SH-SY5Y (cell line): ENCODE results near the gene PRAC2.

Experiments used
- GATA2 ChIP-seq: IDR thresholded peaks from 2 replicates; pipeline ENCODE4 v1.6.1; 2011; ENCODE audit warnings: mild to moderate bottlenecking, low read depth, low read length
- GATA3 ChIP-seq: IDR thresholded peaks from 2 replicates; pipeline ENCODE4 v1.6.1; 2011; ENCODE audit warnings: low read depth, mild to moderate bottlenecking, low read length, moderate library complexity

The PRAC2 gene

DNA sequence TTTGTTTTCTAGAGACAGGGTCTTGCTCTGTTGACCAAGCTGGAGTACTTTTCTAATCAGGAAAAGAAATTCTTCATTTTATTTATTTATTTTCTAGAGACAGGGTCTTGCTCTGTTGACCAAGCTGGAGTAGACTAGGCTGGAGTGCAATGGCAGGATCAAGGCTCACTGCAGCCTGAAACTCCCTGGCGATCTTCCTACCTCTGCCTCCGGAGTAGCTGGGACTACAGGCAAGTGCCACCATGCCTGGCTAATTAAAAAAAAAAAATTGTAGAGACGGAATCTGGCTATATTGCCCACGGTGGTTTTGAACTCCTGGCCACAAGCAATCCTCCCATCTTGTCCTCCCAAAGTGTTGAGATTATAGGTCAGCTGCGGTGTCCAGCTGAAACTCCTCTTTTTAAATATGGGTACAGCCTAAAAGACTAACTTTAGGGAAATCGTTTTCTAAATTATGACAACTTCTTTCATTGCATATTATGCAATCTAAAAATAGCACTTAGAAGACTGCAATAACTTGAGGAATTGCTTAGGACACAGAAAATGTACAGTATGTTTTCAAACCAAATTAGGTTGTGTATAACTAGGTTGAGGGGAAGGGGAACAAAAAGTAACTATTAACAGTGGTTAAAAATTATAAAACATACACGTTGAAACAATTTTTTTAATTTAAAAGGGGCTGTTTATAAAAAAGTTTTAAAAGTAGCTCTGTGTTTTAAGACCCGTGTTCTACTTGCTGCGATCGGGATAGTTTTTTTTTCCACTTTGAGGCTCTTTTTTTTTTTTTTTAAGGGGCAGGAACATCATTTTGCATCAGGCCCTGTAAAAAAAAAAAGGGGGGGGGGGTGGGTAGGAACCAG, 5.4 kb upstream of the PRAC2 start:
- TF ChIP-seq GATA3 (no peak), GATA2 (no peak)

DNA sequence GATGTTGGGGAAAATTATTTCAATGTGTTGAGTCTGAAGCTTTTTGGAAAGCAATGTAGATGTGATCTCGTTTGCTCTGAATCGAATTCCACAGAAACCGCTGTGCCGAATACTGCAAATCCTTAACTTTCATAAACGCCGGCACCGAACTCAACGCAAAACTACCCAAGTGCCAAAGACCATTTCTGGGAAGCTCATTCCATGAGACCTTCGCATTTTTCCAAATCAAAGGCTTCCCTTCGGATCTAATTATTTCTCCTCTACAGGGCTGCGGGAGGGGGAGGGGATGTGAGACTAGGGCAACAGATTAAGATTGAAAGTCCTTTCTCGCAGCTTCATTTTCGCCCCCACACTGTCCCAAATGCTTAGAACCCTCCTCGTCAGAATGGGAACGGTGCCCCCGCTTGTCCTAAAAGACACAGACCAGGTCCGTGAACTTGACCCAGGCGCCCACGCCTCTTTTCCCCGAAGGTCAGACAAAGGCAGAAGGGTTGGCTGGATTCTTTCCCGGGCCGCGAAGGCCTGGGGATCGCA, 4.7 kb upstream of the PRAC2 start:
- no peak for TF ChIP-seq GATA3
- no peak for TF ChIP-seq GATA2

DNA sequence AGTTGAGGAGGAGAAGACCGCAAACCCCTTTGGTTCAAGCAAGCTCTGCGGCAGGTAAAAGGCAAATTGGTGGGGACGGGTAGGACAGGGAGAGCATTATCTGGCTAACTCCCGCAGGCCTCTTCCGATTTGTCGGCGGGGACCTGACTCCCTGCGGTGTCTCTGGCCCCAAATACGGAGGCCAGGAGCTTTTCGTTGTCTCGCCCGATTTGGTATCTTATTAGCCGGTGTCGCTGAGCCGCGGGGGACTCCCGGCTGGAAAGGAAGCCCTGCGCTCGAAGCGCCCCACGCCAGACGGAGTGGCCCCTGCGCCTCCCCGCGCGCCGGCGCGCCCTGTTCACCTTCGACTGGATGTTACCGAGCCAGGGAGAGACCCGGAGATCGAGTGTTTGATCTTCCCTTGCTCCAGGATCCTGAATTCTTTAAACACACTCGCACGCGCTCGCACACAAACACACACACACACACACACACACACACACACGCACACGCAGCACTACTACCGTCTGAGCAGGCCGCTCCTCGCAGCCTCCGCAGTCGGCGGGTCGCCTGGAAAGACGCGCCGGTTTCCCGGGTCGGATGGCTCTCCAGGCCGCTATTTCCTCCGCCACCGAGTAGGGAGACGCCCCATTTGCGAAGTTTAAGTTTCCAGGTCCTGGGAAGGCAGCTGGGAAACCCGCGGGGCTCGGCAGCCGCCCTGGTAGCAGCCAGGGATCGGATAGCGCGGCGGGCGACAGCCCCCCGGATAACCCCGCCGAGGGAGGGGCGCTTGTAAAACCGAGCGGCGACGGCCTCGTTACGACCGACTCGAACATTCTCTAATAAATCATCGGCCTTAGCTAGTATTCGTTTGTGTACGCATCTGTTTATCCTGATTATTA, 4.0 kb upstream of the PRAC2 start:
- TF ChIP-seq GATA2 = no peak
- no peak for TF ChIP-seq GATA3

DNA sequence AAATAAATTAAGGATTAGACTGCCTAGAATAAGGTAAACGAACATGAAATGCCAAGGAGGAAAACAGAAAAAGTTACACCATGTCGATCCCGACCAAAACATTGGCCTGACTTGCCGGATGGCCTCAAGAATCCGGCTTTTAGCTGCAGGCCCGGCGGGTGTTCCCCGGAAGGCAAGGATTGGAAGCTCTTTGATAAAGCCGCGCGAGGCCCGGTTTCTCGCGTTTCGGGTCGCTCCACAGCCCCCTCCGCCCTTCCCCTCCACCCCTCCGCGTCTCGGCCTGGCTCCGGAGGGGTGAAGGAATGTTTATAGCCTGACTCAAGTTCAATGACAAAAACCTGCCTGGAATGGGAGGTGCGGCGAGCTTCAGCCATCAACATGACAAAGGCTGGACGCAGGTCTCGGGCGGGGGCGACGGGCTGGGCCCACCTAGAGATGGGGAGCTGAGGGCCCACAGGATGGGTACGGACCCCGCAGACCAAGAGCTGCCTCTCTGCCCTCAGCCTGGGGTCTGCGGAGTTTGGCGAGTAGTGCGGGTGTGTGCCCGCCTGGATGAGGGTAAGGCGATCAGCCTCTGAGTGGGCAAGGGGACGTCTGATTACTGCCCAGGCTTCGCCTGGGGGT, 3.2 kb upstream of the PRAC2 start:
- TF ChIP-seq GATA2 (no peak), GATA3 (no peak)

DNA sequence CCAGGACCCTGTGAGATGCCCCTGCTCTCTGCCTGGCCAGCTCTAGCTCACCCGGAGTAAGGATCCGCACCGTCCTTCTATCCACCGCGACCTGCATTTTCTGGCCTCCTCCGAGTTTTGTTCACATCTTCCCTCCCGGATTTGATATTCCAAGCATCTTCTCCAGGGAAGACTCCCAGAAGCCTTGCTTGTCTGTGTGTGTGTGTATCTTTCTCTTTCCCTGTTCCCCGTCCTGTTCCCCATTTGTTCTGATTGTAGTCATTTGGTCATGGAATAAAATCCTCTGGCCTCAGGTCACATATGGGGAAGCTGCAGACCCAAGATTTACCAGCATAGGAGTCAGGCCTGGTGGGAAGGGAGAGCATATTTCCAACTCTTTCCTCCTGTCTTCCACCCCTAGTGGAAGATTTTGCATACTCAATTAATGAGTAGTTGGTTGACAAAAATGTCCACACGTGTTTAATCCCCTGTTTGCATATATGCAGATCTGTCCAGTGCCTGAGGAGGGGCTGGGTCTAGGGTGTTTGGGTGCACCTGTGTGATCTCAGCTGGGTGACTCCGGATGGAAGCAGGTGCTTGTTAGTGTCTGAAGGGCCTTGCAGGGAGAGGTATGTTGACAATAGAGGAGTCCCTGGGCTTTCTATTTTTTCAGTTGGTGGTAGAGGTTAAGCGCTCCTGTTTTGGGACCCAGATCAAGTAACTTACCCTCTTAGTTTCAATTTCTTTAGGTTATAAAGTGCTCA, 2.5 kb upstream of the PRAC2 start:
- no peak for TF ChIP-seq GATA2
- TF ChIP-seq GATA3 = no peak

DNA sequence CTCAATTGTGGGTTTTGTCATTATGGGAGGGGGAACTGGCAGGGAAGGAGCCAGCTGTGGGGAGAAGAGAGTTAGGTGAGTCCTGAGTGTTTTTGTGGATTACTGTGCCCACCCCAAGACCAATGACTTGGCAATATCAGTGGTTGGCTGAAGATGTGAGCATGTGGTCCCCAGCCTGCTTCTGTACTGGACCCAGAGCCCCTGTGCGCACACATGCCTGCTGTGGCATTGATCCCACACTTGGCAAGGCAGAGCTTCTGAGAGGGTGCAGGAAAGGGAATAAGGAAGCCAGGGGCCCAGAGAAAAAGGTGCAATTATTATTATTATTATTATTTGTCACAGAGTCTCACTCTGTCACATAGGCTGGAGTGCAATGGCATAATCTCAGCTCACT, 2.0 kb upstream of the PRAC2 start:
- TF ChIP-seq GATA3 (no peak), GATA2 (no peak)

DNA sequence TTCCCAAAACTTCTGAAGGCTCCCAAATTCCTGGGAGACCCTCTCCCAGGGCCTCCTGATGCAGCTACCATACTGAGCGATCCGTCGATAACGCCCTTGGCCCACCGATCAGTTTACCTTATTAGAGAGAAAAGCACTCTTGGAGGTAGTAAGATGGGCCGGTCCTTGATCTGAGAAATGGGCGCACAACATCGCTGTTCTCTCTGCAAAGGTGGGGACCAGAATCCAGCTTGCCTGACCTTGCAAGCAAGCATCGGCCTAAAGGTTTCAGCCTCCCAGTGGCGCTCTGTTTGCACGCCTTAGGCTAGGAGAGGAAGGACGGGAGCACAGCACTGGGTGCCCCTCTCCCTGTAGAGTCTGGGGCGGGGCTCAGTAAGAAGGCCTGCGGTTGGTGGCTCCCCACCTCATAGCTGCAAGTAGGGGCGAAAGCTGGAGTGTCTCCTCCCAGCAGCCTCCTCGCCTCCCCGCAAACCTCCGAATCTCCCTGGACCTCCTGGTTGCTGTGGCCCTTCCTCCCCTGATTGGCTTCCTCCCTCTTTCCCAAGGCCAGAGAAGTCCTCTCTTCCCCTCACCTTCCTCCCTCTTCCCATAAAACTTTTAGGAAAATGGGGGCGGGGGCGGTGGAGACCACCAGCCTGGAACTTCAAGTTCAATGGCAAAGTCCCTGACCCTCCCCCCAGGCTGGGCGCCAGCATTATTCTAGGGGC, 631 bp upstream of the PRAC2 start, which contains the start of gene PRAC1:
PRAC1 (minus strand) TSS at position 318 of the 707 bp plus-strand sequence; CDS start at position 192, 126 bp downstream.
- no peak for TF ChIP-seq GATA2
- TF ChIP-seq GATA3 = no peak

DNA sequence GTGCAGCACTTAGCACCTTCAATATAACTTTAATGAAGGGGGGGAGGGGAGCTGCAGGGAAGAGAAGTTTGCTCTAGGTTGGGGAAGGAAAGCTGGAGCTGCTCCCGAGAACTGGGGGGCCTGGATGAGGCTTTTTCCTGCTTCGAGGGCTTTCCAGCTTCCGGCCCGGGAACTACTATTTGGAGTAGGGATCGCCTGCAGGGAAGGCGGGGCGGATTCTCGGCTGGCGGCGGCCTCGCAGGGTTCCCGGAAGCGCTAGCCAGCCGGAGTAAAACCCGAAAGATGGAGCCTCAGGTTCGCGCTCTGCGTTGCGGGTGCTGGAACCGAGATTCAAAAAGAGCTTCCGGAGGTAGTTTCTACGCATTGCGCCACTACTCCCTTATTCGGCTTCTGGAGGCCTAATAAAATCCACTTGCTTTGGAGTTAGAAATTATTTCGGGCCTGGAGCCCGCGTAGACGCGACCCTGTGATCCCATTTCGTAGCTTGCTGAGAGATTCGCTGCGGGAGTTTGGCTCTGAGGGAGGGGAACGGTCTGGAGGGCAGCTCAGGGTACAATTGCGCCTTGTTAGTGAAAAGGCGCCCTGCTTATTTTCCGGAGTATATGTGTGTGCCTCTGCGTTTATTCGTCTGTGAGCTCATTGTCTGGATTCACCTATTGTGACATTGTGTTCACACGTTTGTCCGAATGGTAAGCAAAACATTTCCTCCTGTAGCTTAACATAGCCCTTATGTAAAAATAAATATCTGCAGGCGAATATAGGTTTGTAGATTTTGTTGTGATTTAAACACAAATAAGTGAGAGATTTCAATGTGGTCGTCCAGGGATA, 652 bp downstream of the PRAC2 start:
- TF ChIP-seq GATA2 (no peak), GATA3 (no peak)

DNA sequence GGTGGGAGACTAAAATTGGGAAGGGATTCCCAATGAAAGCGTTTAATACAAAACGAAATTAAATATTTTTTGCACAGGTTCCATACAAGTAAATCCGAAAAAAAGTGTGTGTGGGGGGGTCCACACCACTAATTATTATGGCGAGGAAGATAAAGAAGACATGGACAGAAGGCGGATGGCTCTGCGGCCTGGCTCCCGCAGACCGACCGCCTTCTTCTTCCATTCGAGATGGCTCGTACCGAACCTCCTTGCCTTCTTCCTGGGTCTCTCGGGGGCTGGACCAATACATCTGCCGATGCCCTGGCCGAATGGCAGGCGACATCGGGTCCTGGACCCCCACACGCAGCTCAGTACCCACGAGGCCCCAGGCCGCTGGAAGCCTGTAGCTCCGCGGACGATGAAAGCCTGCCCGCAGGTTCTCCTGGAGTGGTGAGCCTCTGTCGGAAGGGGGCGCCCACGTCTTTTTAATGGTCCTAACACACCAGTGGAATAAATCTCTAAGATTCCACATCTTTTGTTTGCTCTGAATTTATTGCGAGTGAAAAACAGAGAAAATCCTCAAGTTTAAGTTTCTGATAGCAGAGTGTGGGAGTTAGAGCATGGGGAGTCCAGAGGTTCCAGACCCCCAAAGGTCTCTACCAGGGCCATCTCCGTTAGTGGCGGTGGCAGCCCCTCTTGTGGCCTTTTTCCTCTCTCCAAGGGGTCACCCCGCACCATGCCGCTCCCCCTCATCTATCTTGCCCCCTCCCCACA, 1.4 kb downstream of the PRAC2 start:
- TF ChIP-seq GATA2 (no peak), GATA3 (no peak)

DNA sequence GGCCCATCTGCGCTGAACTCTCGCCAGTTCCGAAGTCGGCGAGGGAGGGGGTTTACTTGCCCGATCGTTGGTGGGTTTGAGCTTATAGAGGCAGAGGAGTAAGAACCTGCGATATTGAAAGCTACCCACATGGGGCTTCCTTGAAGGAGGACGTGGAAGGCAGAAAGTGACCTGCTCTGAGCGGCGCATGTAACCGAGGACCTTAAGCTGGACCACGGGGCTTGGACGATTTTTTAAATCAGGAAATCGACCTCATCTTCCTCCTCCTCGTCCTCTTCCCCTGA, 2.0 kb downstream of the PRAC2 start:
- no peak for TF ChIP-seq GATA3
- TF ChIP-seq GATA2 = no peak

DNA sequence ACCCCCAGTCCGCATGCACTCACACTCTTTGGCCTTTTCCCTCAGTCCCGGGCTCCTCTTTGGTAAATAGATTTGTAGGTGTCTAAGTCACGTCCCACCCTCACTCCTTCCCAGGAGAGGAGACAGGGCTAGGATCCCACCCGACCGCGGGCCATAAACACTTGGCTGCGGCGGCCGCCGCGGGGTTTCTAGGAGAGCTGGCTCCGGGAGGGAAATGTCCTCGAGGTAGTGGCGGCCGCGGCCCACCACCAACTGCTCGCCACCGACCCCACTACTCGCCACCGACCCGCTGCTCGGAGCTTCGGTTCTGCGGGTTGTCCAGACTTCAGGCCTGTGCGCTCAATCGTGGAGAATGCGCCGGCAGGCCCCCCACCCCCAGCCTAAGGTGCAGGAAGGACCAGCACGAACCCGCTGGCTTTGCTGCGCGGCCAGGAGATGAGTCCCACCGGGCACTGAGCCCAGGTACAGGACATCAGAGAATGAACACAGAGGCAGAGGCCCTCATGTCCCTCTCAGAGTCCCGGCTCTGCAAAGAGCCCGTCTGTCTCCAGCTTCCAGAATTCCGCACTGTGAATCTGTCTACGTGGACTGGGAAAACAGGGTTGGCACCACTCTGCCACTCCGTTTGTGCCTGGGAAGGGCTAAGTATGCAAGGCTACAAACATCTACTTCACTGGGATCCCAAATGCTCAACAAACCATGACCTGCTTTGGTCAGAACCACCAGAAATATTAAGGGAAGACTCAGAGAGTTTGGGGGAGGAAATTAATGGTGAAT, 2.5 kb downstream of the PRAC2 start:
- TF ChIP-seq GATA3 = no peak
- TF ChIP-seq GATA2 = no peak
